Measurements from ENCODE around the gene BEST1.
"Not testable (repeated sequence)": the region's sequence is repeated elsewhere in the genome, so short reads cannot be mapped to it uniquely, and the experiment has no call there.

The BEST1 gene

GRCh38 chr11:61962213-61963015 is 12.3 kb downstream of the BEST1 start:
- no peak for DNase-seq (ENCODE audit: extremely low read depth, low read depth)
- no peak for TF ChIP-seq CTCF (IDR thresholded peaks at IDR 0.05; ENCODE audit: low read depth, low read length)

GRCh38 chr11:61963016-61963281 is 12.8 kb downstream of the BEST1 start:
- TF ChIP-seq CTCF (IDR thresholded peaks at IDR 0.05; ENCODE audit: low read depth, low read length), result no peak
- no peak for DNase-seq (ENCODE audit: extremely low read depth, low read depth)

- TF ChIP-seq CTCF (IDR thresholded peaks at IDR 0.05; ENCODE audit: low read depth, low read length), result no peak
- peak; percentile 72 for DNase-seq (ENCODE audit: extremely low read depth, low read depth)
These were observed 13.3 kb downstream of the BEST1 start for GRCh38 chr11:61963282-61964057.

- TF ChIP-seq CTCF (IDR thresholded peaks at IDR 0.05; ENCODE audit: low read depth, low read length), result no peak
- DNase-seq (ENCODE audit: extremely low read depth, low read depth), result no peak
These were observed 14.0 kb downstream of the BEST1 start for GRCh38 chr11:61964058-61964665.

GRCh38 chr11:61964666-61965271 is 14.6 kb downstream of the BEST1 start:
- not testable (repeated sequence) for DNase-seq (ENCODE audit: extremely low read depth, low read depth)

- DNase-seq (ENCODE audit: extremely low read depth, low read depth), result no peak
- no peak for TF ChIP-seq CTCF (IDR thresholded peaks at IDR 0.05; ENCODE audit: low read depth, low read length)
These were observed 16.6 kb downstream of the BEST1 start for GRCh38 chr11:61966734-61967115.

- TF ChIP-seq CTCF (IDR thresholded peaks at IDR 0.05; ENCODE audit: low read depth, low read length), result no peak
- DNase-seq (ENCODE audit: extremely low read depth, low read depth), result peak; percentile 89
These were observed 17.2 kb downstream of the BEST1 start, which contains the start of gene FTH1 for GRCh38 chr11:61967116-61967923. TSS of gene FTH1 (minus strand) at chr11:61967634. CDS start at chr11:61967425, 209 bp downstream.
